NCI-H446 treated with DMSO at 0.1 percent for 48 hours (cell line): ENCODE measurements around the gene KCNH1.

ENCODE experiments used
- DNase-seq: peaks from one replicate; lab custom pipeline; 2025; lab: John Stamatoyannopoulos, UW

KCNH1 gene

DNA sequence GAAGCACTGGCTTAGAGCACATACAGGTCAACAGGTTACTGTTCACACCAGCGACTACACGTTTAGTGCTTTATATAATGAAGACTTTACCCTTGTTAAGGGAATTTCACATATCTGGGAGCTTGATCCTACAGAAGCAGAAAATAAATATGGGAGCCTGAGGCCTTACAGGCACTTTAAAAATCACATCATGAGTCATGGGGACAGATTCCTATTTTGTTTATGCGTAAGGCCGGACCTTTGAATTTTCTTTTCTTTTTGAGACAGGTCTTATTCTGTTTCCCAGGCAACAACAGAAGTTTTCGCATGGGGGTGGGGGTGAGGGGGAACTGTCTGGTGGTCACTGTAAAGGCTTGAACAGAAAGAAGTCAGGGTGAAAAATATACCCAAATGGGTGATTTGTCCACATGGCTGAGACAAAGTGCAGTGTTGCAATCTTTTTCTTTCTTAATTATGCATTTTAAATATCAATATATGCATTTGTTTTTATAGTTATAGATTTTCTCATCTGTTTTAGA lies 276.7 kb downstream of the KCNH1 start:
- no peak for DNase-seq

- no peak for DNase-seq
Observed at GRCh38 chr1:210855440-210855839, 278.5 kb downstream of the KCNH1 start.

DNA sequence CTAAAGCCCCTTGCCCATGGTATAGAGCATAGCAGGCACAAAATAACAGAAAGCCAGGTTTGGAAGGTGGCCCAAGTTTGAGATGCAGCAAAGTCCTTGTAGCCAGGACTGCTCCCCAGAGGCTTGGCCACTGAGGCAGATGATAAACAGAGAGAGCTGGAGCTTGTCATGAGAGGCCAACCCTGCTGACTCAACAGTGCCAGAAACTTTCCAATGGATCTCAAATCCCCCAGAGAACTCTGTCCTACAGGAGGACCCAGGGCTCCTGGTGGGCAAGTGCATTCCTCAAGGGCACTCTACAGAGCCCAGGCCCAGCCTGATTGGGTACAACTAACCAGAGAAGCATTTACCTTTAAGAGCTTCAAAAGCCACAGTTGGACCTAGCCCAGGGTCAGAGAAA lies 280.7 kb downstream of the KCNH1 start:
- DNase-seq: peak; percentile 3

- DNase-seq: no peak
Observed at GRCh38 chr1:210850556-210850955, 283.4 kb downstream of the KCNH1 start.

DNA sequence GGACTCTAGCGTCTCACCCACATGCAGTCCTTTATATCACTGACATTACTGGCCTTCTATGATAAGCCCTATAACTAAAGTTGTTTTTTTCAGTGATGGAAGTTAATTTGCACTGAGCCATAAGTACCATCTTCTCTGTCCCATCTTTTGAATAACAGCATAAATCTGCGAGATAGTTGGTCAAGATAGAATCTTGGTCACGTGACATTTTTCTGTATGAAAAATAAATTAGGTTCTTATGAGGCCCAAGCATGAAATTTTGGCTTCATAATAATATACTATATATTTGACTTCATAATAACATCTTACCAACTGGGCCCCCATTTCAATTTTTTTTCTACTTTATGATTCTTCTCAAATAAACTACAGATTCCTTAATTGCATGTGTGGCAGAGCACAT lies 285.5 kb downstream of the KCNH1 start:
- DNase-seq: no peak

- peak; percentile 3 for DNase-seq
Observed at GRCh38 chr1:210841926-210842625, 291.9 kb downstream of the KCNH1 start.

DNA sequence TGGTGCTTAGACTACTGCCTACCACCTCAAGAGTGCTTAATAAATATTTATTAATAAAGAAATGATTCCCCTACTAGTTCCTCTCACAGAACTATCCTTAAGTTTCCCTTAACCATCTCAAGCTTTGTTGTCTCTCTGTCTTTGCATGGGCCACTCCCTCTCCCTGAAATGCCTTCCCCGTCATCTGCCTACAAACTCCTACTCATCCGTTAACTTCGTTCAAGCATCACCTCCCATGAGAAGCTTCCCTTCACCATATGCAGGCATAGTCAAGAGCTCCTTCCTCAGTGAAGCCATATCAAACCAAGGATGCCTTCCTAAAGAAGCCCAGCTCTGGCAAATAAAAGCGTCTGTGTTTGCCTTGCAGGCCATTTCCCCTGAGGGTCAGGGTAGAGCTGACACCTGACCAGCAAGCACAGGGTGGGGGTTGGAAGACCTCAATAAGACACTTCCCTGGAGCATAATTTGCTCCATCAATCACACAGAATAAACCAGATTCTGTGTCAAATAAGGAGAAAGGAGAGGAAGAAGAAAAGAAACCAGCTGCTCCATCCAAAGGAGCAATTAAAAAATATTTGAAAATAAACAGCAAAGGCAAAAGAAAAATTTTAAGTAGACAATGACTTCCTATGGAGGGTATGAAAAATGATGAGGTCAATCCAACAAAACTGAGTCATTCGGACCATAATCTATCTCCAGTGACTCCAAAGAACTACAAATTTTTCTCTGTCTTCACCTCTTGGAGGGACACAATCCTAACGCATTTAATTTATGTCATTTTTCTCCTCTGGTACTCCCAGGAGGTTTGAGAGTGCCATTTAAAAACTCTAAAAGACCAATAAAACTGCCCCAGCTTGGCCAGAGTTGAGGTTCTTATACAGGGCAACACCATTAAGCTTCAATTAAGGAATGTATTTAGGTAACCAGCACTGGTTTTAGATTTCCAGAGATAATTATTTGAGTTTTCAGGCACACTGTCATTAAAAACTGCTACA lies 303.6 kb downstream of the KCNH1 start:
- no peak for DNase-seq

- DNase-seq: no peak
Observed at GRCh38 chr1:210828996-210829596, 304.9 kb downstream of the KCNH1 start.

DNA sequence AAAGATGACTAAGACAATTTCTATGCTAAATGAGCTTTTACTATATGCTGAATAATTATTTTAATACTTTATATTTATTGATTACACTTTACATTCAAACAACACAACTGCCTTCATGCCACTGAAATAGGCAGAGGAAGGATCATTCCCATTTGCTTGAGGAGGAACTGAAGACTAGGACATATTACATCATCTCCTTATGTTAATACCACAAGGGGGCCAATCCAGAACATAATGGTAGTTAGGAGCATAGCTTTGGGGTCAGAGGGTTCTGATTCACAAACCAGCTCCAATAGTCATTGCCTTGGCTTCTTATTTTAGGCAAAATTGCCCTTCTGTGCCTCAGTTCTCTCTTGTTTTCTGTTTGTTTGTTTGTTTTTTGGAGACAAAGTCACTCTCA lies 306.5 kb downstream of the KCNH1 start:
- no peak for DNase-seq

DNA sequence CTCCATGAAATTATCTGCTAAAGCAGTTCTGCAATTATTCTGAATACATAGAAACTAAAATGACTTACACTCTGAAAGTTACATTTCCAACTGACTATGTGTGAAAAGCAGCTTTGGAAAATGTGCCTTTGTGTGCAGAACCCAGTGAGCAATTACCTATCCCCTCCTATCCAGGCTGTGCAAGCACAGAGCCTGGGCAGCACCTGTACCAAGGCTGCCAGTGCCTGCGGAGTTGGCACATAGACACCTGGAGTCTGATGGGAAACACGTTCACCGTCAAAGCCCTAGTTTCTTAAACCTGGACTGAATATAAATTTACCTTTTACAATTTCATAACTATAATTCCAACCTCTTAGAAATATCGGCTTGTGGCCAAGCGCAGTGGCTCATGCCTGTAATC lies 307.3 kb downstream of the KCNH1 start:
- DNase-seq: no peak

GRCh38 chr1:210822932-210823331 lies 311.0 kb downstream of the KCNH1 start:
- DNase-seq: no peak

DNA sequence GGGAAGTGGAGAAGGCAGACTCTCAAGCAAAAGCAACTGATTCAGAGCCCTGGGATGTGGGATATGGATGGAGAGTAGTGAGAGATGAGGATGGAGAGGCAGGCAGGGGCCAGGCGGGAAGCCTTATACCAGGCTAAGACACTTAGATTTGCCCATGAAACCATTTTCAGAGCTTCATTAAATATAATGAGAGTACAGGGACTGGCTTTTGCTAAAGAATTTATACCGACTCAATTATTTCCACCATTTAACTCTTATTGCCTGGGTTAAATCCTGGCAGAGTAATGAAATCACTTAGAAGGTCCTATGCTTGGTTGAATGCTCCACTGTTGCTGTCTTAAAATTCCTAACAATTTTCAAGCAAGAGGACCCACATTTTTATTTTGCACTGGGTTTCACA lies 311.7 kb downstream of the KCNH1 start:
- DNase-seq: no peak

DNA sequence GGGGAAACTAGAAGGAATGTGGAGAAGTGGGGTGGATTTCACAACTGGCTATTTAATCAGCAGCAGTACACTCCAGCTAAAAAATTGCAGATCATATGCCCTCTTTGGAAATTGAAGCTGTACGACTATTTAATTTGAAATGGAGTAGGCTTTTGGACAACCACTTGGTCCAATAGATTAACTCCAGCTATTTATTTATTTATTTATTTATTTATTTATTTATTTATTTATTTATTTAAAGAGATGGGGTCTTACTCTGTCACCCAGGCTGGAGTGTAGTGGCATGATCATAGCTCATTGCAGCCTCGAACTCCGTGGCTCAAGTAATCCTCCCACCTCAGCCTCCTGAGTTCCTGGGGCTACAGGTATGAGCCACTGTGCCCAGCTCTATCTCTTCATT lies 312.3 kb downstream of the KCNH1 start:
- DNase-seq: no peak

DNA sequence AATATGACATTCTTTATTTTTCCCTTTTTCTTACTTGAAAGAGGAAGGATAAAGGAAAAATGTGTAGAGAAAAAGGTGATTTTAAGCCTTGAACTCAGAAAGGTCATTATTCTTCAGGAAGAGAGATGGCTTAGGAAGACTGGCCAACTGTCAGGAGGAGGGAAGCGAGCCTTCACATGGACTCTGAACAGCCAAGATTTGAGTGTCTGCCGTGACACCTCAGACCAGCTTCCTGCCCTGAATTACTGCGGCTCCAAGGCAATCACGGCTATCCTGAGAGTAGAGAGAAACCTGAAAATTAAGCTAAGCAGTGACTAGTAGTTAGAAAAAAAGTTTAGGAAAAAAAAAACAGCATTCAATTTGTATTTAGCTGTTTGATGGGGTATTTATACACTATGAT lies 314.7 kb downstream of the KCNH1 start:
- no peak for DNase-seq

GRCh38 chr1:210817385-210818275 lies 316.3 kb downstream of the KCNH1 start:
- DNase-seq: no peak

DNA sequence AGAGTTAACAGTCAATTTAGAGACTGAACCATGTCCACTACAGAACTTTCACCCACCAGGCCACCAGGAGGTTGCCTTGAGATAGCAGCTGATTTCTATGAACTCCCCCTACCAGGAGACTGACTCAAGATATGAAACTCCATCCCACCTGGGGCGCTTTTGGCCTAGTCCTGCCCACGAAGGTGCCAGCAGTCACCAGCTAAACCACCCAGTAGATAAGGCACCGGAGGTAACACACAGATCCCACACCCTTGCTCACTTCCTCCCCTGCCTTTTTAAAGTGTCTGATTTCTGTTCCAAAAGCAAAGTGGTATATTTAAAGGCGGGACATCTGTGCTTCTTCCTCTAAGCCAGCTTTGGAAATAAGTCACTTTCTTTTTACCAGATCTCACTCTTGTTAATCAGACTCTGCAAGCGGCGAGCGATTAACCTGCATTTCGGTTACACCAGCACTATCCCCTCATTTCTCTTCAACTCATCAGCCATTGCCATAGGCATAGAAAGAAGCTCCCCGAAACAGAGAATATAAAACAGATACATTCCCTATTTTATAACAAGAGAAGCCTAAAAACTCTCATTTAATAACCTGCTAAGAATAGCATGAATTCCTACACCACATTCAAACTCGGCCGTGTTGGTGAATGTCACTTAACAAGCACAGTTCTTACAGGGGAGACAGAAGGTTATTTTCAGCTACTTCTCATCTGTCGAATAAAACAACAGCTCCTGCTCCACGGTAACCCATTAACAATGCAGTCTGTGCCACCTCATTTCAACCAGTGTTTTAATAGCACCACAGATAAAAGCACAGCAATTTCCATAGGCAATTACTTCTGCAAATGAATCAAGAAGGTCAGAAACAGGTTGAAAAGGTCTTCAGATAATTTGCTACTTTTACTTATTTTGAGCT lies 318.1 kb downstream of the KCNH1 start:
- no peak for DNase-seq

- DNase-seq: no peak
Observed at GRCh38 chr1:210814382-210815123, 319.4 kb downstream of the KCNH1 start.

DNA sequence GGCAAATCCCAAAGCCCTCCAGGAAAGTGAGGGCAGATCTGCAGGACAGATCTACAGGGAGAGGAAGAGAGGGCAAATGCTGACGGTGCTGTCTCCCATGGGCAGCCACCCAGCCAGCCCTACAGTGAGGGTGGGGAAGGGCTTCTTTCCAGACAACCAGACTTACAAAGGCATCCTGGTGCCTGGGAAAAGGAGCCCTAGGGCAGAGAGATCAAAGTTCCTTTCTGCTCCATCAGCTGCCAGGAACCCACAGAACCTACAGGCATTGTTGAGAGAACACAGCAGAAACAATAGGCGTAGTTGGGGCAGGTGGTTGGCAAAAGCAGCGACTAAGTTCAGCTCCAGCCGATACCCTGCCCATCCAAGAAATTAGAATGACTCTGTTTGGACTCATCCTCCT lies 332.4 kb downstream of the KCNH1 start:
- DNase-seq: no peak

GRCh38 chr1:210800756-210801155 lies 333.2 kb downstream of the KCNH1 start:
- no peak for DNase-seq

DNA sequence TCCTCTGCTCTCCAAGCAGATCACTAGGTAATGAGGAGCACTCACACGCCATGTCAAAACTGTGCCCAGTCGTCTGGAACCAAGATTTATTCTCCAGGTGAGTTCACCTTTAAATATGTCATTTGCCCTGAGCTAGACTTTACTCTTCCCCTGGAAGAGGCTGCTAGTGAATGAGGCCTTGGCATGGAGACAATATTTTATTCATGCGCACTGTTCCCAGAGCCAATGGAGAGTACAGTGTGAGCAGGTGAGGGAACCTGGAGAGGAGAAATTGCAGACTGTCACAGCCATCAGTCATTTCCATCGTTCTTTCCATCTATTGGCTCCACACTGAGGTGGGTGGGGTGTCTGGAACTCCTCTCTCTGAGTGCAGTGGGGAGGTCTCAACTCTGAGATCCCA lies 333.6 kb downstream of the KCNH1 start:
- DNase-seq: no peak
